Fibroblast of skin of abdomen (primary cell): Measurements from ENCODE around the gene TXN2.
"Not testable (repeated sequence)": the region's sequence is repeated elsewhere in the genome, so short reads cannot be mapped to it uniquely, and the experiment has no call there.

Experiments used
- DNase-seq: peaks from one replicate; pipeline ENCODE4 v3.0.0-alpha.2; 2013

TXN2 gene

GRCh38 chr22:36455571-36456463 is 25.6 kb downstream of the TXN2 start:
- DNase-seq, result no peak

GRCh38 chr22:36454916-36455570 is 26.4 kb downstream of the TXN2 start:
- DNase-seq, result peak; percentile 90

GRCh38 chr22:36453855-36454378 is 27.5 kb downstream of the TXN2 start:
- no peak for DNase-seq

GRCh38 chr22:36452978-36453607 is 28.3 kb downstream of the TXN2 start:
- DNase-seq, result not testable (repeated sequence)

DNA sequence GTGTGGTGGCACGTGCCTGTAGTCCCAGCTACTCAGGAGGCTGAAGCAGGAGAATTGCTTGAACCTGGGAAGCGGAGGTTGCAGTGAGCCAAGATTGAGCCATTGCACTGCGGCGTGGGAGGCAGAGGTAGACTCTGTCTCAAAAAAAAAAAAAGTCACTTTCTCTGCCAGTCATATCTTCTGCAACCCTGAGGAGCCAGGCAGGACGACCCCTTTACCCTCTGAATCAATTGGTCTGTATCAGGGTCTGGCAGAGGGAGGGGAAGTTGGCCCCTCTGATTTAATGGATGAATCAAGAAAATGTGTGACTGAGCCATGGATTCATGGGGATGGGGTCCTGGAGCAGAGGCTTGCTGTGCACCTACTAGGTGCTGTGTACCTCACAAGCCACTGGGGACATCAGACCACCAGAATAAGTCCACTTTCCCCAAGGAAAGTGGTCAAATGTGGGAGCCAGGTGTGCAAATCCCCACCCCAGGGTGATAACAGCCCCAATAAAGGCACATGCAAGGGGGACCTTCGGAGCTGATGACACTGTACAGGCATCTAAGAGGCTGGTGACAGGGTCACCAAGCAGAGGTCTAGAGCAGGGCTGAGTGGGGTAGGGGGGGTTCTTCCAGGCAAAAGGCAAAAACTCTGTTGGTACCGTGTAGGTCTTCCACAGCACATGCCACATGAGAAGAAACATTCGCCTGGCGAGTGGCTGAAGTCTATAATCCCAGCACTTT is 29.0 kb downstream of the TXN2 start:
- DNase-seq, result no peak

GRCh38 chr22:36450923-36451322 is 30.5 kb downstream of the TXN2 start:
- not testable (repeated sequence) for DNase-seq

- DNase-seq, result no peak
These were observed 31.8 kb downstream of the TXN2 start for GRCh38 chr22:36449596-36450175.

DNA sequence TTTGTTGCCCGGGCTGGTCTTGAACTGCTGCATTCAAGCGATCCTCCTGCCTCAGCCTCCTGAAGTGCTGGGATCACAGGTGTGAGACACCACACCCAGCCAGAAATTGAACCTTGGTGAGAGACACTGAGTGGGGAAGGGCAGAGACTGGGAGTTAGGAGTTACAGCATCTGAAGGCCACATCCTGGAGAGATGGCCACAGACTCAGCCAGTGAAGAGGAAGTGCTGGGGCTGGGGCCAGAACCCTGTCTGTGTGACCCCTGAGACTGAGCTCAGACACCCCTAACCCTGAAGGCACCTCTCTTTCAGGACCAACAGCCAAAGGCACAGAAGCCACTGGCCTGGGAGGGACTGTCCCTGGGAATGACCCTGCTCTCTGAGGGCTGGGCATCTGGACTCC is 33.8 kb downstream of the TXN2 start:
- no peak for DNase-seq

- peak; percentile 78 for DNase-seq
These were observed 36.2 kb downstream of the TXN2 start for GRCh38 chr22:36445158-36445668.

- DNase-seq, result peak; percentile 61
These were observed 38.2 kb downstream of the TXN2 start for GRCh38 chr22:36443198-36443770.

GRCh38 chr22:36442506-36443197 is 38.8 kb downstream of the TXN2 start:
- DNase-seq, result no peak

DNA sequence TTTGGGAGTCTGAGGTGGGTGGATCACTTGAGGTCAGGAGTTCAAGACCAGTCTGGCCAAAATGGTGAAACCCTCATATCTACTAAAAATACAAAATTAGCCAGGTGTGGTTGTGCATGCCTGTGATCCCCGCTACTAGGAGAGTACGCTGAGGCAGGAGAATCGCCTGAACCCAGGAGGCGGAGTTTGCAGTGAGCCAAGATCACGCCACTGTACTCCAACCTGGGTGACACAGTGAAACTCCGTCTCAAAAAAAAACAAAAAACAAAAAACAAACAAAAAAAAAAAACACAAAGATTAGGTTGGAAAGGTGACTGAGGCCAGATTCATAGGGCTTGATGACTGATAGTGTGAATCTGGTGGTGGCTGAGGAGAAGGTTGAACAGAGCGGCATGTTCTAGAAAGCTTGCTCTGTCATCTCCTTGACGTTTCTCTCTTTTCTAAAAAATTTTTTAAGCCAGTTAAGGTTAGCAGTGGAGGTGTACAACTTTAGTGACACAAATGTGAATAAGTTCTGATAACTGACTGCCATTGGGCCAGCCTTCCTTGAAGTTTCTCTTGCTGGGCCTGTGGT is 40.9 kb downstream of the TXN2 start:
- DNase-seq, result no peak

DNA sequence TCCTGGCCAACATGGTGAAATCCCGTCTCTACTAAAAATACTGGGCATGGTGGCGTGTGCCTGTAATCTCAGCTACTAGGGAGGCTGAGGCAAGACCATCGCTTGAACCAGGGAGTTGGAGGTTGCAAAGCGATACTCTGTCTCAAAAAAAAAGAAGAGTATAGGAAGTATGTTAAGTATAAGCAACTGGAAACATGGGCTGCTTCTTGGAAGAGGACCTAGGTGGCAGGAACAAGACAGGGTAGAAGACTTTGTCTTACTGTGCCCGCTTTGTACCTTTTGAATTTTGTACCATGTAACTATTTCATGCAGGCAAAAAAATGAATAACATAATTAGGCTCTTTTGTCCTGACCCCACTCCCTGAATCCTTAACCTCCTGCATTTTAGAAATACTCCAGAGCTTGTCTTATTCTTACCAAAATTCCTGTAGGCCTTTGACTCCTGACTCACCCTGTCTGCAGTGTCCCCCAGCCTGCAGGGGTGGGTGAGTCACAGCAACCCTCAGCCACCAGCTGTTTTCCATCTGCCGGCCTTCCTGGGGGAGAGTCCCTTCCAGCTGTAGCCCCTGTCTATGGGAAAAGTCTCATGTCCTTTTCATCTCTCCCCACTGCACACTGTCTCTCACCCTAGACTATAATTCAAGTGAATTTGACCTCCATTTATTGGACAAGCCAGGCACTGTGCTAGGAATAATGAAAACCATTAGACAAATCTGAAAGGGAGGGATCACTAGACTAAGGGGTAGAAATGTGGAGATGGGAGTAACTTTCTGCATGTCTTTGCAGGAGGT is 41.8 kb downstream of the TXN2 start:
- DNase-seq, result peak; percentile 96

- DNase-seq, result no peak
These were observed 45.7 kb downstream of the TXN2 start for GRCh38 chr22:36435516-36436415.

DNA sequence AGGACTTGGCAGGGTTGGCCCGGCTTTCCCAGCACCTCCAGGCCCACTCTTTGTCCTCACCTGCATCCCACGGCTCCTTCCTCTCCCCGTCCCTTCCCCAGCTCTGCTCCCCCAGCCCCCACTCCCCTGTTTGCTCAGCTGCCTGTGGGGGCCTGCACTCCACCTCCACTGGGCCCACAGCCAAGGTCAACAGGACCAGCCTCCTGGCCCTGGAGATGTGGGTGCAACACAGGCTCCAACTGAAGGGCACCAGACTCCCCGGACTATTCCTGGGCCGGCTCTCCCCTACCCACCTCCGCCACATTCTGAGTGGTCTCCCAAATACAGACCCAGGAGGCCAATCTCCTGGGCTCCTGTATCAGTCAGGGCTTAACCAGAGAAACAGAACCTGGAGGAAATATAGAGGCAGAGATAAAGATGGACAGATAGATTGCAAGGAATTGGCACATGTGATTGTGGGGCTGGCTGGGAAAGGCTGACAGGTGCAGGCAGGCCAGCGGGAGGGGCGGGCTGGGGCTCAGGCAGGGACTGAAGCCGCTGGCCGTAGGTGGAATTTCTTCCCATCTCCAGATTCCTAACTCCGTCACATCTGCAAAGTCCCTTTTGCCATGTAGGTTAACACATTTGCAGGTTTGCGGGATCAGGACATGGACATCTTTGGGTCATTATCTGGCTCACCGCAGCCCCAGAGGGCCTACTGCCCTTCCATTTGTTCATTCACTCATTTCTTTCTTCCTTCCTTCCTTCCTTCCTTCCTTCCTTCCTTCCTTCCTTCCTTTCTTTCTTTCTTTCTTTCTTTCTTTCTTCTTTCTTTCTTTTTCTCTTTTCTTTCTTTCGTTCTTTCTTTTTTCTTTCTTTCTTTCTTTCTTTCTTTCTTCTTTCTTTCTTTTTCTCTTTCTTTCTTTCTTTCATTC is 47.9 kb downstream of the TXN2 start:
- no peak for DNase-seq

- DNase-seq, result peak; percentile 76
These were observed 48.7 kb downstream of the TXN2 start for GRCh38 chr22:36432592-36433317.

GRCh38 chr22:36431977-36432376 is 49.5 kb downstream of the TXN2 start:
- DNase-seq, result no peak
